Measurements from ENCODE around the gene ADAMTS17.

Gene ADAMTS17

DNA sequence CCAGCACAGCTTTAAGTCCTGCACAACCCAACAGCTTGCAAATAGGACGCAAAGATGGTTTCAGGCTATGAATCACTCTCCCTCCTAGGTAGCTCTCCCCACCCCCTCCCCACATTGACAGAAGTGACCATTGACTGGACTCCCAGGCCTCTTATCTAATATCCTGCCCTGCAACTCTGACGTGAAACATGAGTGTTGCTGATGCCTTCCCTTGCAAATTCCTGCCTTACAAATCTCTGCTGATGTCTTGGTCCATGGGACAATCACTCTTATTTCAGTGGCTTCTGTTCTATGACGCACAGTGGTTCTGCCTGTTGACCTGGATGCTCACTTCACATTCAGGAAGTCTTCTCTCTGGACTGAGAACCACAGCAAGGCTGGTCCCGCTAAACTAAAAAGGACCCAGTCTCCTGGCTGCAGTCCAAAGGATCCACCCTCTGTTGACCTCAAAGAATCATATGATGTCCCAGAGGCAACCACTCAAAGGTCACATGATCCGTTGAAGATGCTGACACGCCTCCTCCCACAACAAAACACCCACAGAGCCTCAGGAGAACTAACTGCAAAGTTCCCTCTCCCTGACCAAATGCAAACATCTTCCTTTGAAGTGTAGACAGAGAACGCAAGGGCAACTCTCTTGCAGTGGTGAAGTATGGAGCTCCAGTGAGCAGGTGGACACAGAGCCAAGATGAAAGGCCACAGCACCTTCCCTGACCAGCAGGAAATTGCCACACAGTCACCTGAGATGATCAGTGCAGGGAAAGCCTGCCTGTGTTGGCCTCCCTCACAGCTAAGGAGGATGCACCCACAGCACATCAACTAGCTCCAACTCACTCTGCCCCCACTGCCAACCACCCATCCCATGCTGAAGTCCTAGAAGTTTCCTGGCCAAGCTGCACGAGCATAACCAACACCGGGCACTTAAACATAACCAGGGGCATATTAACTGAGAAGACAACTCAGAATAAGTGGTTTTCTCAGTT lies 112.3 kb downstream of the ADAMTS17 start:
- TF ChIP-seq CTCF (IDR thresholded peaks at IDR 0.05), result no peak

DNA sequence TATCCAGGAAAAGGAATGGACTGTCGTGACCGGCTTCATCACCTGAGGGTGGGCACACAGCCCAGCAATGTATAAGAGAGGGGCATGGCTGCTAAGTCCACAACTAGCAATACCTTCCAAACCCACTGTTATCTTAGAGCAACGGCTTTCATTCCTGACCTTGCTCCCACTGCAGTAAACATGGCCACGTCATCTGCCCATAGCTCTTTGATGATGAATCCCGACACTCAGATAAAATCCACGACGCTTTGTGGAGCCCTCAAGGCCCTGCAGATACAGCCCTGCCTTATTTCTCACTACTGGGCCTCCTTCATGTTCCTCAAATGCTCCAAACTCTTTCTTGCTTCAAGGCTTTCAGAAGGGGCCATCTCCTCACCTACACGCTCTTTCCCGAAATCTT lies 114.0 kb downstream of the ADAMTS17 start:
- TF ChIP-seq CTCF (IDR thresholded peaks at IDR 0.05), result no peak

- no peak for TF ChIP-seq CTCF (IDR thresholded peaks at IDR 0.05)
These were observed 115.7 kb downstream of the ADAMTS17 start for GRCh38 chr15:100226107-100226506.

DNA sequence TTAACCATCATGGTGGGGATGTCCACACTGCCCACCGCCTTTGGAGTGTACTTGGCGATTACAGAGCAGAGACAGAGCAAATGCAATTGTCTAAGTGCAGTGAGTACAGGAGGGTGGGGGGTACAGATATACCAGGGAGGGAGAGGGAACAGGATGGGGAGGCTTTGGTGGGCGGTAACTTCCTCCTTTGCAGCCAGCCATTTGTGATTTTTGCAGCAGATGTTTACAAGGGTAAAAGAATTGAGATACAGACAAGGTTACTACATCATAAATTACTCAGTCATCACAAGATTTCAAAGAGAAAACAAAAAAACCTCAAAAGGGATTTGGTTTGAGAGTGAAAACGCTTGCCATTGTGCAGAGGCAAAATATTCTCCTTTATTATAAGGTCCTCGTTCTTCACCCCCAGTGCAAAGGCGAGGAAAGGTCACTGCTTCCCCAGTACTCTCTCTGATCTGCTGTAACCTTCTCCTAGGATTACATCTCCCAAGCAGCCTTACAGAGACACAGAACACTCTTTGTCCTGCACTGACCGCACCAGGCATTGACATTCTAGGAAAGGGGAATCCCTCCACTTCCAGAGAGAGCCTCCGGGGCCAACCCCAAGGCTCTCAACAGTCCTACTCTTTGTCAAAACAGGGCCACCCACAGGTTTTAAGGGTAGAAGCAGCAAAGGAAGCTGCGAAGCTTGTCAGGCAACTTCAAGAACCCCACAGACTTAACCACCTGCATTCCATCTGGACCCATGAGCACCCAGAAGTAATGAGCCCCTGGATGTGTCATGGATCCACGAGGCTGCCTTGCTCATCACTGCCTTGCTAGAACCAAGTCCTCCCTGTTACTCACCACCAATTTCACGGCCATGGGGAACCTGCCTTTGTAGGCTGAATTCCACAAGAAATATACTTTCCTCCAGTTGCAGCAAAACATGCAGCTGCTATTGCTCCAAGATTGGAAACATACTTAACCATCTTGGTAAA lies 117.3 kb downstream of the ADAMTS17 start:
- no peak for TF ChIP-seq CTCF (IDR thresholded peaks at IDR 0.05)

DNA sequence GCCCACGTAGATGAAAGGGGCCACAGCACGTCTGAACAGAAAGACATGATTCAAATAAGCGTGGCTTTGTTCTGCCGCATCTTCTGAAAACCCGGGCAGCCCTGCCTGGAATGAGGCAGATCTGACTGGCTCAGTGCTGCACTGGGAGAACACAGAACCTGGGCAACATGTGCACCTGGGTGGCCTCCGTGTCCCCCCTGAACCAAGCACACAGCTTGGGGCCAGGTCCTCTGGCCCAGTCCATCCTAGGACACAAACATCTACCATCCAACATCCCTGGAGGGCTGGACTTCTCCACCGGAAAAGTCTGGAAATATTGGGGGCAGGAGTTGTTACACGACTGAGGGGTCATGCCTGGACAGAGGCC lies 119.4 kb downstream of the ADAMTS17 start:
- TF ChIP-seq CTCF (IDR thresholded peaks at IDR 0.05), result no peak

DNA sequence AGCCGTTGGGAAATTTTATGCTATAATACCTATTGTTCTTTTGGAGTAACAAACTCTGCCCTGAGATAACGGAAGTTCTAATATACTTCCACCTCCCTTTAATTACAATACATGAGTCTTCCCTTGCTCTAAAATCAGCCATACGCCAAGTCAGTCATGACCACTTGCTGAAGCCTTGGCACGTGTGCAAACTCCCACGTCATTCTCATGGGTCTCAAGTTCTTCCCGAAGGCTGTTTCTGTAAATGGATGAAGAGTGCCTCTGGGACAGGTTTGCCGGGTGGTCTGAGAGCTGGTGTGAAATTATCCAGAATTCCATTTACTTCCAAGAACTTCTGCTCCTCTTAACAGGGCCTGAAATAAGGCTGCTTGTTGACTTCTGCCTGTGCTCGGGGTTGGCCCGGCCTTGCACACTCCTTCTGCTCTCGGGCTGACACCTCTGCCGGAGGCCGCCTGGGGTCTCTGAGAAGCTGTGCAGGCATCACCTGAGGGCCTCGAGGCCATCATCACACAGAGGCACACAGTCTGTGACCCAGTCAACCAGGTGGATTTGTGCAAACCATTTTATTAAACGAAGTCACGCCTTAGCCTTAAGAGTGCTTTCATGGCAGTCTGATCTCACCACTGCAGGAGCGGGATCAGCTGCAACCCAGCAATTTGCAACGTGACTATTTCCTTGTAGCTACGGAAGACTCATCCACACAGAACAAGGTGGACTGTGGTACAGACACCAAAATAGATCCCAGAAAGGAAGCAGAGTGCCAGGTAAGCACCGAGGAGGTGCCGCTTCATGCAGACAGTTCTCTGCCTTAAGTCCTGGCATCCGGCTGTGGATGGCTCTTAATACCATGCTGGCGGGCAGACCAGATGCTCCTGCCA lies 120.1 kb downstream of the ADAMTS17 start:
- TF ChIP-seq CTCF (IDR thresholded peaks at IDR 0.05), result no peak

Data from LNCAP (cell line).